GM21515 (cell line): Measurements from ENCODE around the gene ZNF316.
"Not testable (repeated sequence)": the region's sequence is repeated elsewhere in the genome, so short reads cannot be mapped to it uniquely, and the experiment has no call there.

ENCODE experiments used
- ATAC-seq: cut with Tn5 transposase; IDR thresholded peaks from one replicate; pipeline ENCODE4 v1.9.1; 2021; ENCODE audit not compliant: unreplicated experiment

ZNF316 gene

DNA sequence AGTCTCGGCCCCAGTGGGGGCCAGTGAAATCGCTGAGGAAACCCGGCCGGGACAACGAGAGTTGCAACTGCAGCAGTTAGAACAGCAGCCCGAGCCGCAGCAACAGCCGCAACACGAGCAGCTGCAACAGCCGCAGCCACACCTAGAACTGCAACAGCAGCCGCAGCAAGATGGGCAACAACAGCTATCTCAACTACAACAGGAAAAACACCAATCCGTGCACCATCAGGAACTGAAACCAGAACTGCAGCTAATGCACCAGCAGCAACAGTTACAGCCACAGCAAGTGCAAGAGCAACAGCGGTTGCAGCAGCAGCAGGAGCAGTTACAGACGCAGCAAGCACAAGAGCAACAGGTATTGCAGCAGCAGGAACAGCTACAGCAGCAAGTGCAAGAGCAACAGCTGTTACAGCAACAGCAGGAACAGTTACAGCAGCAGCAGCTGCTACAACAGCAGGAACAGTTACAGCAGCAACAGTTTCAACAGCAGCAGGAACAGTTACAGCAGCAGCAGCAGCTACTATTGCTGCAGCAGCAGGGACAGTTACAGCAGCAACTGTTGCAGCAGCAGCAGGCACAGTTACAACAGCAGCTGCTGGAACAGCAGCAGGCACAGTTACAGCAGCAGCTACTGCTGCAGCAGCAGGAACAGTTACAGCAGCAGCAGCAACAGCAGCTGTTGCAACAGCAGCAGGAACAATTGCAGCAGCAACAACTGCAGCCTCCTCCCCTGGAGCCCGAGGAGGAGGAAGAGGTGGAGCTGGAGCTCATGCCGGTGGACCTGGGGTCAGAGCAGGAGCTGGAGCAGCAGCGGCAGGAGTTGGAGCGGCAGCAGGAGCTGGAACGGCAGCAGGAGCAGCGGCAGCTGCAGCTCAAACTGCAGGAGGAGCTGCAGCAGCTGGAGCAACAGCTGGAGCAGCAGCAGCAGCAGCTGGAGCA is 15.7 kb upstream of the ZNF316 start:
- no peak for ATAC-seq

DNA sequence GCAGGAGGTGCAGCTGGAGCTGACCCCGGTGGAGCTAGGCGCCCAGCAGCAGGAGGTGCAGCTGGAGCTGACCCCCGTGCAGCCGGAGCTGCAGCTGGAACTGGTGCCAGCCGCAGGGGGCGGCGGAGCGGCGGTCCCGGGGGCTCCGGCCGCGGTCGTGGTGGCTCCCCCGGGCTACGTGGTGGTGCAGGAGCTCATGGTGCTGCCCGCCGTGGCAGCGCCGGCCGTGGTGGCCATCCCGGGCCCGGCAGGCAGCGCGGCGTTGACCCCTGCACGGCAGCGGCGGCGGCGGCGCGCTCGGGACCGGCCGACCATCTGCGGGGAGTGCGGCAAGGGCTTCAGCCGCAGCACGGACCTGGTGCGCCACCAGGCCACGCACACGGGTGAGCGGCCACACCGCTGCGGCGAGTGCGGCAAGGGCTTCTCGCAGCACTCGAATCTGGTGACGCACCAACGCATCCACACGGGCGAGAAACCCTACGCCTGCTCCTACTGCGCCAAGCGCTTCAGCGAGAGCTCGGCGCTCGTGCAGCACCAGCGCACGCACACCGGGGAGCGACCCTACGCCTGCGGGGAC is 14.9 kb upstream of the ZNF316 start:
- ATAC-seq = no peak

DNA sequence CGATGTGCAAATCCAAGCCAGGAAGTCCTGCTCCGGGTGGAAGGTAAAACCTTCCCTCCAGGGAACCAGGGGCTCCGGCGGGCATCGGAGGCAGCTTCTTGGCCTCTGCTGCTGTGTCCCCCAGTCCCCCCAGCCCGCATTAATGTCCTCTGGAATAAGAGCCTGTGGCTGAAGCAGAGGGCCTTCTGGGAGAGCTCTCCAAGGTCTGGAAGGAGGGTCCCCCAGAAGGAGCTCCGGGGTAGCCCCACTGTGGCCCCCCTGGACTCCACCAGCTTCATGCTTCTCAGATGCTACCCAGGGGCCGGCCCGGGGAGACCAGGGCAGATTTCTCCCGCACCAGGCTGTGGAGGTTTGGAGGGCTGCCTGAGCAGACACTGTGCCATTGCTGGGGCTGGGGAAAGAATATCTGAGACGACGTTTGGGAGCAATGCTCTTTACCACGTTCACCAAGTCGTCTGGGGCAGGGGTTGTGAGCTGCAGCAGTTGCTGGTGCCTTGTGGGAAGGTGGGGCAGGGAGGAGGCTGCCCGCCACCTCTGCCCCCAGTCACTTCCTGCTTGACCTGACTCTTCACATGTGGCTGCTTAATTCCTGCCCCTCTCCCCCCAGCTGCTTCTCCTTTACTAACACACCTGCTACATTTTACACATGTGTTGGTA is 13.4 kb upstream of the ZNF316 start:
- no peak for ATAC-seq

DNA sequence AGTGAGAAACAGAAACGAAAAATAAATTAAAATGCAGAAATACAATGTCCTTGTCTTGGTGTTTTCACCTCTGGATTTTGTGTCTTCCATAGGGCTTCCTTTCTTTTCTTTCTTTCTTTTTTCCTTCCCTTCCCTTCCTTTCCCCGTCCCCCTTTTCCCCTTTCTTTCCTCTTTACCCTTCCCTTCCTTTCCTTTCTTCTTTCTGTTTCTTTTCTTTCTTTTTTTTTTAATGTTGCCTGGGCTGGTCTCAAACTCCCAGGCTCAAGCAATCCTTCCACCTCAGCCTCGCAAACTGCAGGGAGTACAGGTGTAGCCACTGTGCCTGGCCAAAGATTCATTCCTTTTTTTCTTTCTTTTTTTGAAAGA is 12.9 kb upstream of the ZNF316 start:
- no peak for ATAC-seq

DNA sequence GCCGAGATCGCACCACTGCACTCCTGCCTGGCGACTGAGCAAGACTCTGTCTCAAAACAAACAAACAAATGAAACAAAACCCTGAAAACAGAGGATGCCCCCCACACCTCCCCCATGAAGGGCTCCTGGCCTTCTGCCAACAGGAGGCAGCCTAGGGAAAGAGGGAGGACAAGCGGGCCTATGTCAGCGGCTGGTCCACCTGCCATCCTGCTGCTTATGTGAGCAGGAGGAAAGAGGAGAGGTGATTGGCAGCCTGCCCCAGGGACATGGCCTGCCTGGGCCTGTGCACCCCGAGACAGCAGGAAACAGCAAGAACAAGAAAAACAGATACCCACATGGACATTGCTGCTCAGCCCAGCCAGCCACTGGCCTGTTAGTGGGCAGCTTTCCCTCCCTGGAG is 9.1 kb upstream of the ZNF316 start:
- ATAC-seq = no peak

DNA sequence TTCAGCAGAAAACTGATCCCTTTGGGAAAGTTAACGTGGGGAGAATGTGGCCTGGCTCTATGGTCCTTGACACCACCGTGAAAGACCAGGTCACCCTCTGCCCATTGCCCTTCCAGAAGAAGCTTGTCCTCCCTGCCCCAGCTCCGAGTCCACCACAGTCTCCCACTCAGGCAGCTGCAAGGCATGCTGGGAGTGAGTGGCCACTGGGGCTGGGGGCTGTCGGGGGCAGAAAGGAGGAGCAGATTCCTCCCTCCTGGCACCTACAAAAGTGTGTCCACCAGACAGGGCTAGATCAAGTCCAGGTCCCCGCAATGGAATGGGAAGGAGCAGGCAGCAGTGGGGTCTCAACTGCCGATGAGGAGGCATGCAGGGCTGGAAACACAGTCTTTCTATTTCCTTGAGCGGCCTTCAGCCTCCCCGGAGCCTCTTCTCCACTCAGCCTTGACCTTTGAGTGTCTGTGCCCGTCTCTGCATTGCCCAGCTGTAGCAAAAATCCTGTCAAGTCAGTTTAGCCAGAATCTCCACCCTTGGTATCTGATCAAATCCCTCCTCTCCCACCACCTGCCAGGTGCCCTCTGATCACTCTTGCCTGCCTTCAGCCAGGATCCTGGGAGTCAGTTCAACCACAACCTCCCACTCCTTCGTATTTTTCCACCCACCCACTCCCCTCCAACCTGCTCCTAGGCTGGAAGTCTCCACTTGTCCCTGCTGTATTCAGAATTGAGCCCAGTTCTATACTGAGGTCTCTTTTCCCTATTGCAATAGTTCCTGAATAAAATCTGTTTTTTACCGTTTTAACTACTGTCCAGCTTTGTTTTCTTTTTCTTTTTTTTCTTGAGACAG is 6.9 kb upstream of the ZNF316 start:
- no peak for ATAC-seq

DNA sequence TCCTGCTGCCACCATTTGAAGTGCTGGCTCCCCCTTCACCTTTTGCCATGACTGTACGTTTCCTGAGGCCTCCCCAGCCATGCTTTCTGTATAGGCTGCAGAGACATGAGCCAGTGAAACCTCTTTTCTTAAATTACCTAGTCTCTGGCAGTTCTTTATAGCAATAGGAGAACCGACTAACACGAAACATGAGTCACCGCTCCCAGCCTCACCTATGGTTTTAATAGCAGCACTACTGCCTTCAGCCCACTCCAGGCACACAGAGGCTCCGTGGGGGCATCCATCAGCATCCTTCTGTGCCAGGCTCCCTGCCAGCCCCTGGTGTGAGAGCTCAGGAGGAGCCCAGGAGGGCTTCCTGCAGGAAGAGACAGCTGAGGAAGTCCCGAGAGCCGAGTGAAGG is 5.5 kb upstream of the ZNF316 start:
- no peak for ATAC-seq

DNA sequence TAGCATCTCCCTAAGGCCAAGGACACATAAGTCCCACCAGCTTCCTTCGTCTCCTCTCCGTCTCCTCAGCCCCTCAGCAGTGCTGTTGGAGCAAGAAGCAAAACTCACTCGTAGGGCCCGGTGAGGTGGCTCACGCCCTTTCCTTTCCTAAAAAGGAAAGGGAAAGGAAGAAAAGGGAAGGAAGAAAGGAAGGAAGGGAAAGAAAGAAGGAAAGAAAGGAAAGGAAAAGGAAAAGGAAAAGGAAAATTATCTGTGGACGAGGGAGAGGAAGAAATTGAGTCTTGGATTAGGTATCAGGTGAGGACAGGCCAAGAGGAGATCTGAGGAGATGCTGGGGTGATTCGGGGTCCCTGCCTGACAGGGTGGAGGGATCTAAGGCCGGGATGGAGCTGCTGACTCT is 3.1 kb upstream of the ZNF316 start:
- ATAC-seq = no peak

DNA sequence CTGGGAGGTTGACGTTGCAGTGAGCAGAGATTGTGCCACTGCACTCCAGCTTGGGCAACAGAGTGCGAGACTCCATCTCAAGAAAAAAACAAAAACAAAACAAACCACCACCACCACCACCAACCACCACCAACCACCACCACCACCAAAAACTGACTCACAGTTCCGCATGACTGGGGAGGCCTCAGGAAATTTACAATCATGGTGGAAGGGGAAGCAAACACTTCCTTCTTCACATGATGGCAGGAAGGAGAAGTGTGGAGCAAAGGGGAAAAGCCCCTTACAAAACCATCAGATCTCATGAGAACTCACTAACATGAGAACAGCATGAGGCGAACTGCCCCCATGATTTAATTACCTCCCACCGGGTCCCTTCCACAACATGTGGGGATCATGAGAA is 2.1 kb upstream of the ZNF316 start:
- ATAC-seq = not testable (repeated sequence)

DNA sequence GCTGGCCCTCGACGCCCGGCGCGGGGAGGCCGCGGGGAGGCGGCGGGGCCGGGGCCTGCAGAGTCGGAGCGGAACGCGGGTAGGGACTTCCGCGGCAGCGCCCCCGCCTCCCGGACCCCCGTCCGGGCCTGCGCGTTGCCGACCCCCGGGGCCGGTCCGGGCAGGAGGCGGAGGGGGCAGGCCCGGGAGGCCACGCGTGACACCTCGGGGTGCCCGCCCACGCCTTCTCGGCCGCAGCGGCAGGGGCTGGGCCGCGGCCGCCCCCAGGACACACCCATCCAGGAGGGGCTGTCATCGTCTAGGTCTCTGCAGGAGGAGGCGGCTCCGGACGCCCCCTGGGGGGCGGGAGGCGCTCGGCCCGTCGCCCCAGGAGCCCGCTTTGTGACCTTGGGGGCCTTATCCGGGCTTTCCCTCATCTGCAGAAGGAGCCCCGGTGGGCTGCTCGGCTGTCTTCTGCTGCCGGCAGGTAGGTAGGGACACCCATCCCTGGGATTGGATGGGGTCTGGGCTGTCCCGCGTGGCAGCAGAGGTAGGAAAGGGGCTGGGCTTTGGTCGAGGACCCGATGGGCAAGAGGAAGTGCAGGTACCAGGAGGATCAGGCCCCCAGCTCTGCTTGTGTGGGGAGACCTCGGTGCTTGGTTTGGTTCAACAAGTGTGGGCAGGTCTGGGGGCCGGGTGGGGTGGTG is 569 bp downstream of the ZNF316 start:
- peak; percentile 81 for ATAC-seq

DNA sequence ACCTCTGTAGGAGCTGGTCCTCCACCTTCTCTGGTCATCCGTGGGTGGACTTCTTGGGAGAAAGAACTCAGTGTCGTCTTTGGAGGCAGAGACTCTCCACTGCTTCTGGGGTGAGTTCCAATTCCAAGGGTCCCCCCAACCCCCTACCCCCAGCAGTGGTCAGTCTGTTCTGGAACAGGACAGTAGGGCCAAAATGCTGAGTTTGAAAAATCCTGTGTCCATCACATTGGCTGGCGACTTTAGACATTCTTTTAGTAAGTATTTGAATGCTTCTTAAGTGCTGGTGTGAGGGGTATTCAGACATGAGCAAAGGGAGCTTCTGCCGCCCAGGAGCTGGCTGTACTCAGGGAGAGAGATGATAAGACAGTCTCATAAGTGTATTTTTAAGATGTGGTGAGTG is 1.9 kb downstream of the ZNF316 start:
- no peak for ATAC-seq

DNA sequence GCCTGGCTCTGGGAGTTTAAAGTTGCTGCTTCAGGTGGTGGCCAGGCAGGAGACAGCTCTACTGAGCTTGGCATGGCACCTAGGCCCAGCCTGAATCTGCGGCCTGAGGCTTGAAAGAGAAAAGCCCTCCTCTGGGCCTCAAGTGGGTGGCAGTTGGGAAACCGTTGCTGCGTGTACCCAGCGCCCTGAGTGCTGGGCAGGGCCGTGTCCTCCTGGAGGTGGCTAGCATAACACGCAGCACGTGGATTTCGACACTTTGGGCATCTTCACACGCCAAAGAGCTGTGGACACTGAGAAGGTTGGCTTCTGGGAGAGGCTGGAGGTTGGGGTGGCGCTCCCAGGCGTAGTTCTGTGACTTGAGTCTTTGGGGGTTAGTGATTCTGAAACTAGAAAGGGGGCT is 2.5 kb downstream of the ZNF316 start:
- no peak for ATAC-seq

DNA sequence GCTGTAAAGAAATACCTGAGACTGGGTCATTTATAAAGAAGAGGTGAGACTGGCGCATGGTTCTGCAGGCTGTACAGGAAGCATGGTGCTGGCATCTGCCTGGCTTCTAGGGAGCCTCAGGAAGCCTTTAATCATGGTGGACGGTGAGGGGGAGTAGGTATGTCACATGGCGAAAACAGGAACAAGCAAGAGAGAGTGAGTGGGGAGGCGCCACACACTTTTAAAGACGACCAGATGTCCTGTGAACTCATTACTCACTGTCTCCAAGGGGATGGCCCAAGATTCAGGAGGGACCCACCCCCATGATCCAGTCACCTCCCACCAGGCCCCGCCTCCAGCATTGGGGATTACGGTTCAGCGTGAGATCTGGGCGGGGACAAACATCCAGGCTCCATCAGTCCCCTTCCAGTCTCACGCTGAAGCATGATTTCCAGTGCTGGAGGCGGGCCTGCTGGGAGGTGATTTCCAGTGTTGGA is 3.2 kb downstream of the ZNF316 start:
- ATAC-seq = no peak

DNA sequence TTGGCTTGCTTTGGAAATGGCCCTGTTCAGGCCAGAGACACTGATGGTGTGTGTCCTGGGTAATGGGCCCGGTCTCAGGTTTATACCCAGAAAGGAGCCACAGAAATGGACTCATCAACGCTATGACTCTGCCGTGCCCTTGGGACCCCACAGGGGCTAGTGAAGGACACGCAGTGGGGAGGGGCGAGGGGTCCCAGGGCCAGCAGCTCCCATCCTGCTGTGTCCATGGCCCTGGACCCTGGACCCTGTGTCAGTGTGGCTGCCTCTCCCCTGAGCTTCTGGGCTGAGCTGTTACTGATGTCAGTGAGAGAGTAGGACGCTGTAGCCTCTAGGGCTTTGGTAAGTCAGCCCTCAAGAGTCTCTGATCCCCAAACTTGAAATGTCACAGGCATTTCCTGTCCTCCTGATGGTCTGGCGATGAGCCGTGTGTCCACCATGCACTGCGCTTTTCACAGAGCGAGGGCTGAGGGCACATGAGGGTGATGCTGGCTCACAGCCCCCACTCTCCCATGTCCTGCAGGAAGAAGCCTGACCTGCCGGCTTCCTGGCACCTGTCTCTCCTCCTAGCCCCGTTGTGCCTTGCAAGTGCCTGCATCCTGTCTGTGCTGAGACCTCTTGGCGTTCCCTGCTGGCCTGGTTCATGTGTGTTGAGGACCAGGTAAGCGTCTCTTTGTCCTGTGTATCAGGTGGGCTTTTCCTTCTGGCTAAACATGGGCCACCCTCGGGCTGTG is 4.4 kb downstream of the ZNF316 start:
- ATAC-seq = no peak

DNA sequence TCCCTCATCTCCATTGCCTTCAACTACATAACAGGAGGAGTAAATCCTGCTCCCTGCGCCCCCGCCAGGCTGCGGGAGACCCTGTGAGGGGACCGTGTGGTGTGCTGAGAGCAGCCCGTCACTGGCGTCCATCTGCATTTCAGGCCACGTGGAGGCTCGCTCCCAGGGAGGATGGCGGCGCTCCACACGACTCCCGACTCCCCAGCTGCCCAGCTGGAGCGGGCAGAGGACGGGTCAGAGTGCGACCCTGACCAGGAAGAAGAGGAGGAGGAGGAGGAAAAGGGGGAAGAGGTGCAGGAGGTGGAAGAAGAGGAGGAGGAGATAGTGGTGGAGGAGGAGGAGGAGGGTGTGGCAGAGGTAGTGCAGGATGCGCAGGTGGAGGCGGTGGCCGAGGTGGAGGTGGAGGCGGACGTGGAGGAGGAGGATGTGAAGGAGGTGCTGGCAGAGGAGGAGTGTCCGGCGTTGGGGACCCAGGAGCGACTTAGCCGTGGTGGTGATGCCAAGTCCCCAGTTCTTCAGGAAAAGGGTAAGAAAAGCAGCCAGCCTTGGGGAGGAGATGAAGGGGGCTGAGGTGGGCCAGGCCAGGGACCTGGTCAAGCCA is 5.2 kb downstream of the ZNF316 start:
- ATAC-seq = no peak

DNA sequence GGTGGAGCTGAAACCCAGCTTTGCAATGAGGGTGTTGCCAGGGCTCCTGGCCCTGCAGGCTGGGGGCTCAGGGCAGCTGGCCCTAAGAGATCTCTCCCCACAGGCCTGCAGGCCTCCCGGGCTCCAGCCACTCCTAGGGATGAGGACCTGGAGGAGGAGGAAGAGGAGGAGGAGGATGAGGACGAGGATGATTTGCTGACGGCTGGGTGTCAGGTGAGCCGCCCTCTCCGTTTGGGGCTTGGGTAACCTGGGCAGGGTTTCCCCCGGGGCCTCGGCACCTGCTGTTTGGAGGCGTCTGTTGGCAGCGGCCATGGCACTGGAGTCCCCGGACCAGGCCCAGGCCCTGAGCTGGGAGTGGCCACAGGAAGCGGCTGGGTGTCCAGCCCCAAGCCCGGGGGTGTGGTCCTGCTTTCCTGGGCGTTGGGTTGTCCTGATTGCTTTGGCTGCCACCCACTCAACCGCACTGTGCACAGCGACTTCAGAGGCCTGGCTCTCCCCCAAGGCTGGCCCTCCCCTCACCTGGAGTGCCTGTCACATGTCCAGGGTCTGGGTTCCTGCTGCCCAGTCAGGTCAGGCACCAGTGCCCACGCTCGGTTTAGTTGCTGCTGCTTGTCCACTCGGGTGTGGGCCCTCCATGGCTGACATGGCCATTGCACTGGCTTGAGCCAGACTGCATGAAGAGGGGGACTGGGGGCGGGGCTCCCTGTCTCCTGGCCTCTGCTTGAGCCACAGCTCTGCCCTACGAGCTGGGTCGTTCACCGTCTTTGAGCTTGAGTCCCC is 5.9 kb downstream of the ZNF316 start:
- no peak for ATAC-seq

DNA sequence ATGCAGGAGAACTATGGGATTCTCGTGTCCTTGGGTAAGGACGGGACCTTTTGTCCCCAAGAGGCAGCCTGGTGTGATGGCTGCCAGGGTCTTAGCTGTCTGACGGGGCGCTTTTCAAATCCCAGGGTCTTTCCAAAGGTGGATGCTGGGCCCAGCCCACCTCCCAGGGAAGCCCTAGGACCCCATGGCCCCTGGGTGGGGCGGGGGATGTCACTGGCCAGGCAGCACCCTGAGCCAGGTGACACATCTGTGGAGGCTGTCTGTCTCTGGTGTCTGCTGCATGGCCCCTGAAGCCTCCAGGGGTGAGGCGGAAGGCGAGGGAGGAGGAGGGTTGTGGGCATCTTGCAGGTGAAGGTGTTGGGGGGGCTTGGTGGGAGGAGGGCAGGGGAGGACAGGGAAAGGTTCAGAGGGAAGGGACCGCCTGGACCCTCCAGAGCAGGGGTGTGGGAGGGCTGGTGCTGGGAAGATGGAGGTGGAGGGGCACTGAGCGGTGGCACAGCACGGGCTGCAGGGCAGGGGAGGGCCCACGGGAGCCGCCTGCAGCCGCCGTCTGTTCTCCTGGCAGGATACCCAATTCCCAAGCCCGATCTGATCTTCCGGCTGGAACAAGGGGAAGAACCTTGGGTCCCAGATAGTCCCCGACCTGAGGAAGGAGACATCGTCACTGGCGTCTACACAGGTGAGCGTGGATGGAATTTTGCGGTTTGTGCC is 7.0 kb downstream of the ZNF316 start:
- no peak for ATAC-seq

DNA sequence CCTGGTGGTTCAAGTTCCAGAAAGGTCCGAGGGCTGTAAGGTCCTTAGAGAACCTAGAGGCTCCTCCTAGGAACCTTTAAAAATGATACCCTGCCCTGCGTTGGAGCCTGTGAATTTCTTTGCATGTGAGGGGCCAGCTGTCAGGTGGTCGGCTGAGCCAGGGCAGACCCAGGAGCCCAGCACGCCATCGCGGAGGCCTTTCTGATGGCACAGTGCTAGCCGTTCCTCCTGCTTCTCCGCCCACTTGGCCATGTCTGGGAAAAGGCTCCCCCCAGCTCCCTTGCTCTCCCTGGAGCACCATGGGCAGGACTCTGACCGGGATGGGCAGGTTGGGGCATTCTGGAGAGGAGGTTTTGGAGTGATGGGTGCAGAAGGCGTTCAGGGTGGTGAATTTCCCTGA is 7.6 kb downstream of the ZNF316 start:
- ATAC-seq = no peak
